C4-2B (cell line): Measurements from ENCODE around the gene BICRA.

Experiments
- ZFX ChIP-seq: fragments of 450-650 bp; IDR thresholded peaks from 2 replicates; pipeline ENCODE4 v1.6.1; 2017
- TF ChIP-seq, protein P1 (sequence below): fragments of 450-650 bp; conservative IDR thresholded peaks from 2 replicates; pipeline ENCODE4 v1.5.1; 2017; ENCODE audit warnings: mild to moderate bottlenecking

DNA sequence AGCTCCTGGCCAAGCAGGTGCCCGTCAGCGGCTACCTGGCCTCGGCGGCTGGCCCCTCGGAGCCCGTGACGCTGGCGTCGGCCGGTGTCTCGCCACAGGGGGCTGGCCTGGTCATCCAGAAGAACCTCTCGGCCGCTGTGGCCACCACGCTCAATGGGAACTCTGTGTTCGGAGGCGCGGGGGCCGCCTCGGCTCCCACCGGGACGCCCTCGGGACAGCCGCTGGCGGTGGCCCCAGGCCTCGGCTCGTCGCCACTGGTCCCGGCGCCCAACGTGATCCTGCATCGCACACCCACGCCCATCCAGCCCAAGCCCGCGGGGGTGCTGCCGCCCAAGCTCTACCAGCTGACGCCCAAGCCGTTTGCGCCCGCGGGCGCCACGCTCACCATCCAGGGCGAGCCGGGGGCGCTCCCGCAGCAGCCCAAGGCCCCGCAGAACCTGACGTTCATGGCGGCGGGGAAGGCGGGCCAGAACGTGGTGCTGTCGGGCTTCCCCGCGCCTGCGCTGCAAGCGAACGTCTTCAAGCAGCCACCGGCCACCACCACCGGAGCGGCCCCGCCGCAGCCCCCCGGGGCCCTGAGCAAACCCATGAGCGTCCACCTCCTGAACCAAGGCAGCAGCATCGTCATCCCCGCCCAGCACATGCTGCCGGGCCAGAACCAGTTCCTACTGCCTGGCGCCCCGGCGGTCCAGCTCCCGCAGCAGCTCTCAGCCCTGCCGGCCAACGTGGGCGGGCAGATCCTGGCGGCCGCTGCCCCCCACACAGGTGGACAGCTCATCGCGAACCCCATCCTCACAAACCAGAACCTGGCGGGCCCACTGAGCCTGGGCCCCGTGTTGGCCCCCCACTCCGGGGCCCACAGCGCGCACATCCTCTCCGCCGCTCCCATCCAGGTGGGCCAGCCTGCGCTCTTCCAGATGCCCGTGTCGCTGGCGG is 71.3 kb downstream of the BICRA start:
- TF ChIP-seq, protein P1, sequence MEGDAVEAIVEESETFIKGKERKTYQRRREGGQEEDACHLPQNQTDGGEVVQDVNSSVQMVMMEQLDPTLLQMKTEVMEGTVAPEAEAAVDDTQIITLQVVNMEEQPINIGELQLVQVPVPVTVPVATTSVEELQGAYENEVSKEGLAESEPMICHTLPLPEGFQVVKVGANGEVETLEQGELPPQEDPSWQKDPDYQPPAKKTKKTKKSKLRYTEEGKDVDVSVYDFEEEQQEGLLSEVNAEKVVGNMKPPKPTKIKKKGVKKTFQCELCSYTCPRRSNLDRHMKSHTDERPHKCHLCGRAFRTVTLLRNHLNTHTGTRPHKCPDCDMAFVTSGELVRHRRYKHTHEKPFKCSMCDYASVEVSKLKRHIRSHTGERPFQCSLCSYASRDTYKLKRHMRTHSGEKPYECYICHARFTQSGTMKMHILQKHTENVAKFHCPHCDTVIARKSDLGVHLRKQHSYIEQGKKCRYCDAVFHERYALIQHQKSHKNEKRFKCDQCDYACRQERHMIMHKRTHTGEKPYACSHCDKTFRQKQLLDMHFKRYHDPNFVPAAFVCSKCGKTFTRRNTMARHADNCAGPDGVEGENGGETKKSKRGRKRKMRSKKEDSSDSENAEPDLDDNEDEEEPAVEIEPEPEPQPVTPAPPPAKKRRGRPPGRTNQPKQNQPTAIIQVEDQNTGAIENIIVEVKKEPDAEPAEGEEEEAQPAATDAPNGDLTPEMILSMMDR = no peak
- TF ChIP-seq ZFX = no peak
